HFFc6 (cell line): ENCODE data around the gene BORA. TPM values are rescaled to one million over a fixed set of nuclear protein-coding genes. Genes with fewer than 3 reads are reported as not detected.
A peak's percentile ranks its signal among the peaks of the same experiment; 100 is the strongest.

Experiments used
- DNase-seq: peaks from one replicate; pipeline ENCODE4 v3.0.0-alpha.2; 2018
- H3K27ac Mint-ChIP-seq: 2 replicates; pipeline ENCODE4 v1.8.0; 2020; ENCODE audit warnings: mild to moderate bottlenecking, mixed read lengths
- H3K27me3 Mint-ChIP-seq: 2 replicates; pipeline ENCODE4 v1.8.0; 2021; ENCODE audit warnings: mild to moderate bottlenecking, moderate library complexity, mixed read lengths; ENCODE audit not compliant: insufficient read depth
- H3K36me3 Mint-ChIP-seq: 2 replicates; pipeline ENCODE4 v1.8.0; 2021; ENCODE audit warnings: low read depth, mixed read lengths
- H3K4me1 Mint-ChIP-seq: 2 replicates; pipeline ENCODE4 v1.8.0; 2020; ENCODE audit warnings: low read depth, mixed read lengths
- H3K4me3 Mint-ChIP-seq: 2 replicates; pipeline ENCODE4 v1.8.0; 2020; ENCODE audit warnings: mild to moderate bottlenecking, moderate library complexity, mixed read lengths
- H3K9me3 Mint-ChIP-seq: 2 replicates; pipeline ENCODE4 v1.8.0; 2020; ENCODE audit warnings: mild to moderate bottlenecking, mixed read lengths
- total RNA-seq, 6 experiments: library from RNA; stranded (reverse); fragmentation: NEBNext Ultra II Directional; extraction: Animal tissue kit (Norgen Biotek cat#: 25700); gene quantifications; 2 replicates in 1 of 6; 3 replicates in 5 of 6; pipeline ENCODE4 v1.2.3, GENCODE V29; 2021
- TF ChIP-seq, protein P1 (sequence below): fragments of 200-600 bp; sonication (generic); IDR thresholded peaks from 2 replicates; pipeline ENCODE4 v1.5.0; 2021; ENCODE audit warnings: antibody characterized with exemption, mild to moderate bottlenecking

The BORA gene
- total RNA-seq, 6 experiments from 2014 or later = 4.9 to 9.8 (median 7.2) TPM

DNA sequence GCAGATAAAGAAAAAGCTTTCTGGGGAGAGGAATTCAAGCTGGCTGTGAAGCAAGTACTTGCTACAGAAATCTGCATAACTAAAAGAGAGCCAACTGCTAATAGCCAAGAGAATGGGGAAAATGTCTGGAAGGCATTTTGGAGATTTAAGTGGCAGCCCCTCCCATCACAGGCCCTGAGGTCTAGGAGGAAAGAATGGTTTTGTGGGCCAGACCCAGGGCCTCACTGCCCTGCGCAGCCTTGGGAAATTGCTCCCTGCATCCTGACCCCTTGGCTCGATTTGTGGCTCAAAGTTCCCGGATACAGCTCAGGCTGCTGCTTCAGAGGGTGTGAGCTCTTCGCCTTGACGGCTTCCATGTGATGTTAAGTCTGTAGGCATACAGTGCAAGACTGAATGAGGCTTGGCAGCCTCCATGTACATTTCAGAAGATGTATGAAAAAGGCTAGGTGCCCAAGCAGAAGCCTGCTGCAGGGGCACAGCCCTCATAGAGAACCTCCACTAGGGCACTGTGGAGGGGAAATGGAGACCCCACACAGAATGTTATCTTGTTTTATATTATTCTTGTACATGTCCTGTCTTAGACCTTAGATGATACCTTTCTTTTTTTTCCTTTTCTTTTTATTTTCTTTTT lies 34.7 kb upstream of the BORA start:
- Mint-ChIP-seq H3K9me3 (peaks cover 4% of the 10 kb centered on the region; the same call in 1 of the 2 replicates), H3K4me1 (no peaks in the 10 kb centered on the region), H3K36me3 (no peaks in the 10 kb centered on the region), H3K27me3 (no peaks in the 10 kb centered on the region; the same call in 1 of the 2 replicates), H3K4me3 (no peak overlapping the region), H3K27ac (no peak overlapping the region)
- TF ChIP-seq, protein P1, sequence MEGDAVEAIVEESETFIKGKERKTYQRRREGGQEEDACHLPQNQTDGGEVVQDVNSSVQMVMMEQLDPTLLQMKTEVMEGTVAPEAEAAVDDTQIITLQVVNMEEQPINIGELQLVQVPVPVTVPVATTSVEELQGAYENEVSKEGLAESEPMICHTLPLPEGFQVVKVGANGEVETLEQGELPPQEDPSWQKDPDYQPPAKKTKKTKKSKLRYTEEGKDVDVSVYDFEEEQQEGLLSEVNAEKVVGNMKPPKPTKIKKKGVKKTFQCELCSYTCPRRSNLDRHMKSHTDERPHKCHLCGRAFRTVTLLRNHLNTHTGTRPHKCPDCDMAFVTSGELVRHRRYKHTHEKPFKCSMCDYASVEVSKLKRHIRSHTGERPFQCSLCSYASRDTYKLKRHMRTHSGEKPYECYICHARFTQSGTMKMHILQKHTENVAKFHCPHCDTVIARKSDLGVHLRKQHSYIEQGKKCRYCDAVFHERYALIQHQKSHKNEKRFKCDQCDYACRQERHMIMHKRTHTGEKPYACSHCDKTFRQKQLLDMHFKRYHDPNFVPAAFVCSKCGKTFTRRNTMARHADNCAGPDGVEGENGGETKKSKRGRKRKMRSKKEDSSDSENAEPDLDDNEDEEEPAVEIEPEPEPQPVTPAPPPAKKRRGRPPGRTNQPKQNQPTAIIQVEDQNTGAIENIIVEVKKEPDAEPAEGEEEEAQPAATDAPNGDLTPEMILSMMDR = no peak
- DNase-seq = no peak

DNA sequence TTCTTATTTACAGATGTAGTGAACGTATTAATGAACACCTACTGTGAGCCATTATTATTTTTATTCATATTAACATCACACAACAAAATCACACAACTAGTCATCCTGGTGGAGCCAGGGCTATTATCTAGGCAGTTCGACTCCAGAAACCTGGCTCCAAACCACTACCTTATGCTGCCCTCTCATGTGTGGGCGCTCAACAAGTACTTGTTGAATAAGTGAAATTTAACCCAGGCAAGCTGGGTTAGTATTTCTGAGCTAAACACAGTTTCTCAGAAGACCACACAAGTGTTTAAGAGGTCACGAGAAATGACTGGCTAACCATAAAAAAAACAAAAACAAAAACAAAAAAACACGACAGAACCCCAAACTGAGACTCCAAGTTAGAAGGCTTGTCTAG lies 33.9 kb upstream of the BORA start:
- Mint-ChIP-seq H3K36me3 (no peaks in the 10 kb centered on the region), H3K9me3 (peaks cover 4% of the 10 kb centered on the region; the same call in 1 of the 2 replicates), H3K4me1 (no peaks in the 10 kb centered on the region), H3K4me3 (no peak overlapping the region), H3K27me3 (no peaks in the 10 kb centered on the region; the same call in 1 of the 2 replicates), H3K27ac (no peak overlapping the region)
- no peak for DNase-seq
- TF ChIP-seq, protein P1 = no peak

DNA sequence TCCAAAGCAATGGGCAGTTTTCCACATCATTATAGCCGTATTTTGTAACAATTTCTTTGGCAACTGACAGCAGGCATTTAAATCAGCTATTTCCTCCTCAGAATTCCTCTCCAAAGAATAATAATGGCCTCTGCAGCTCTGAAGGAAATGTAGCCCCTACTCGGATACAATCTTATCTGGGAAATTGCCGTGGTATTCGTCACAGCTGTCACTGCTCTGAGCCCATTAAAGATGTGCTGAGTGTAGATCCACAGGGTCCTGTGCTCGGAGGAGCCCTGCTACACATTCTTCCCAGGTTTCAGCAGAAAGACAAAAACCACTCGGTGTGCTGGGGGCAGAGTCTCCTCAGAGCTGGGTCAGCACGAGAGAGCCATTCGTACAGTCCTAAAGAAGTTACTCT lies 33.4 kb upstream of the BORA start:
- Mint-ChIP-seq H3K4me1 (no peaks in the 10 kb centered on the region), H3K36me3 (no peaks in the 10 kb centered on the region), H3K27ac (no peak overlapping the region), H3K9me3 (peaks cover 4% of the 10 kb centered on the region; the same call in 1 of the 2 replicates), H3K4me3 (no peak overlapping the region), H3K27me3 (no peaks in the 10 kb centered on the region; the same call in 1 of the 2 replicates)
- TF ChIP-seq, protein P1 = no peak
- no peak for DNase-seq

DNA sequence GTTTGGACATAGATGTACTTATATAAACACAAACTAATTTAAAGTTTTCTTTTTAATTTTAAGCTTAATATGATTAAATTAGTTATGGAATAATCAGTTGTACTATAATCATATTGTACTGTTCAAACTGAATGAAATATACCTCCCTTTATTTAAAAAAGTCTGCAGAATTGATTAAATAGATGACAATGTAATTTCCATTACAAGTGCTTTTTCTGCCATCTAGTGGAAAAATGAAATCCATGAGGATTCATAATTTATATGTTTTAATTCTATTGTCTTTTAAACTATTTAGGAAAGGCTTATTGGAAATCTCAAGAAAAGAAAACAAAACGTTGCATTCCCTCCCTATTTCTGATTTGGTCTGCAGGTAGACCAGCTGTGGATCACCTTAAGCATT lies 31.1 kb upstream of the BORA start:
- TF ChIP-seq, protein P1 = peak; percentile 75
- Mint-ChIP-seq H3K36me3 (no peaks in the 10 kb centered on the region), H3K27me3 (no peaks in the 10 kb centered on the region; the same call in 1 of the 2 replicates), H3K4me1 (no peaks in the 10 kb centered on the region), H3K4me3 (no peak overlapping the region), H3K27ac (no peak overlapping the region), H3K9me3 (peaks cover 4% of the 10 kb centered on the region; the same call in 1 of the 2 replicates)
- DNase-seq = peak; percentile 8

DNA sequence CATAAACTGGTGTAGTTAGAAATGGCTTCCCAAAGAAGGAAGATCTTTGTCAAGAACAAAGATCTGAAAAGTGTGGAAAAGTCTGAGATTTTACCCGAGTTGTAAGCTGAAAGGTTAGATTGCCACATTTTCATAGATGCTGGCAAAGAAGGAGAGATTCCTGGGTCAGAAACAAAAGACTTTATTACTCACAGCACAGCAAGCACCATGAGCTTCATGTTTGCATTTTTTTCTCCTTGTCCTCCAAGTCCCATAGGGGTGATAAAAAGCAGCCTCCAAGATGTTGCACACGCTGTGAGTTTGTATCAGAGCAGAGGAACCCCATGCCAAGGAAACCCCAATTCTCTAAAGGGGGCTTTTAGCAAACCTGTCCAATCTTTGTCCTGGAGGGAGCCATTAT lies 29.6 kb upstream of the BORA start:
- Mint-ChIP-seq H3K27ac (no peak overlapping the region), H3K36me3 (no peaks in the 10 kb centered on the region), H3K4me1 (no peaks in the 10 kb centered on the region), H3K9me3 (peaks cover 1% of the 10 kb centered on the region; the same call in 1 of the 2 replicates), H3K27me3 (no peaks in the 10 kb centered on the region; the same call in 1 of the 2 replicates), H3K4me3 (no peak overlapping the region)
- TF ChIP-seq, protein P1 = no peak
- DNase-seq = no peak
